Activated T-helper 1 cell treated with Interleukin-2 at 50 U/mL for 16 hours (primary cell): ENCODE measurements around the gene RBPMS2.

Experiments
- DNase-seq: peaks from one replicate; pipeline ENCODE4 v3.0.0-alpha.2; 2020; ENCODE audit warnings: low read depth

The RBPMS2 gene

DNA sequence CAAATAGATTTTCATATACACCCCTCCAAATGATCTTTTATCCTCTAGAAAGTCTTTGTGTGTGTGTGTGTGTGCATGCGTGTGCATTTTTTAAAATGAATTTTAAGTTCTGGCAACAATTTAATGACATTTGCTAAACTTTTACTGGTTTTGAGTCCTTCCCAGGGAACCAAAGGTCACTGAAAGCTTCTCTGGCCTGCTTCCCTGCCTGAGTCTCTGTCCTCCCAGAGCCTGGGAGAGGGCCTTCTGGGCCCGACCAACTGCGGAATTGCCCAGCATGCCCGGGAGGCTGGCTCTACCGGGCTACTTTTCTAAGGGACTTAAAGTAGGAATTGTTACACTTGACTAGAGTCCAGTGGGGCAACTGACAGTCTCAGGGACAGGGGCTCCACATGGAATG, 7.4 kb upstream of the RBPMS2 start:
- DNase-seq, result no peak

DNA sequence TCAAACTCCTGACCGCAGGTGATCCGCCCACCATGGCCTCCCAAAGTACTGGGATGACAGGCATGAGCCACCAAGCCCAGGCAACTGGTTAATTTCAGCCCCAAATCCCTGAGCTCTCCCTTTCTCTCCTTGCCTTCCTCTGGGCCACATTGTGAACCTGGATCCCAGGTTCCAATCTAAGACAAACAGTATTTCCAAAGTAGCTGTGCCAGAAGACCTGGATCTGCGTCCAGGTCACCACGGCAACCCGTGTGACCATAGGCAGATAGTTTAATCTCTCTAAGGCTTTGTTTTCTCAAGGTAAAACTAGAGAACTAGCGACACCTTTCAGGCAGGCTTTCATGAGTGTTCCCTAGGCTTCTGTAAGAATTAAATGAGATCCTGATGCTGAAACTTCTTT, 5.9 kb upstream of the RBPMS2 start:
- no peak for DNase-seq

DNA sequence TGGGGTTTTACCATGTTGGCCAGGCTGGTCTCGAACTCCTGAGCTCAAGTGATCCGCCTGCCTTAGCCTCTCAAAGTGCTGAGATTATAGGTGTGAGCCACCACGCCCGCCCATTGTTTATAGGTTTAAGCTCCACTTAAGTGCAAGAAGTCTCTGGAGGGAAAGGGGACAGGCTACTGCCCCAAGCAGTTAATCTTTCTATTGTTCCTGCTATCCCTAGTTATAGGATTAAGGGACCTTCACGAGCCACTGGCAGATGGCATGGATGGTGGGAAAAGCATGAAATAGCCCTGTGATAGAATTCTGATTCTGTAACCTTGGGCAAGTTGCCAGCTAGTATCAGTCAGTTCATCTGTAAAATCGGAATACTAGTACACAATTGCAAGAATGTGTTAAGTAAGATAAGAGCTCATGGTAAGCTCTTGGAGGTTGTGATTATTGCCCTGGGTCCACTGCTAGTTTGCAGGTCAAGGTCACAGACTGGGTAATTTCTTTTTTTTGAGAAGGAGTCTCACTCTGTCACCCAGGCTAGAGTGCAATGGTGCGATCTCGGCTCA, 5.3 kb upstream of the RBPMS2 start:
- DNase-seq, result no peak

- DNase-seq, result no peak
Measured at GRCh38 chr15:64779630-64780029, 4.2 kb upstream of the RBPMS2 start.

GRCh38 chr15:64779024-64779423, 3.6 kb upstream of the RBPMS2 start:
- no peak for DNase-seq

GRCh38 chr15:64776402-64776786, 1.0 kb upstream of the RBPMS2 start:
- no peak for DNase-seq

- no peak for DNase-seq
Measured at GRCh38 chr15:64774629-64775493, 528 bp downstream of the RBPMS2 start.

GRCh38 chr15:64774037-64774628, 1.3 kb downstream of the RBPMS2 start:
- DNase-seq, result no peak

- DNase-seq, result no peak
Measured at GRCh38 chr15:64773606-64774005, 1.8 kb downstream of the RBPMS2 start.

DNA sequence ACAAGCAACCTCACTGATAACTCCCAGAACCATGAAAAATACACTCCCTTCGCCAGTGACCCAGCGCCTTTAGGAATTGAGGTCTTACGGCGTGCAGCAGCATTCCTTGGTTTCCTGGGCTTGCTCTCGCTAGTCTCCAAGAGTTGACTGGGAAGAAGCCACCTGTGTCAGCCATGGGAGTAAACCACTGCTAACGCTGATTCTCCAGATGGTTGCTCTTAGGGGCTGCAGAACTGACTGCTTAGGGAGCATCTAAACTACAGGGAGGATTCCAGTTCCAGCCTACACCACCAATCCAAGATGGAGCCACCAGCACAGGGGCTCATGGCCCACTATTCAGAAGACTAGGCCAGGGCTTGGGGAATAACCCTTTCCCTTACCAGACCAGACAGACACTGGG, 2.4 kb downstream of the RBPMS2 start:
- DNase-seq, result no peak

DNA sequence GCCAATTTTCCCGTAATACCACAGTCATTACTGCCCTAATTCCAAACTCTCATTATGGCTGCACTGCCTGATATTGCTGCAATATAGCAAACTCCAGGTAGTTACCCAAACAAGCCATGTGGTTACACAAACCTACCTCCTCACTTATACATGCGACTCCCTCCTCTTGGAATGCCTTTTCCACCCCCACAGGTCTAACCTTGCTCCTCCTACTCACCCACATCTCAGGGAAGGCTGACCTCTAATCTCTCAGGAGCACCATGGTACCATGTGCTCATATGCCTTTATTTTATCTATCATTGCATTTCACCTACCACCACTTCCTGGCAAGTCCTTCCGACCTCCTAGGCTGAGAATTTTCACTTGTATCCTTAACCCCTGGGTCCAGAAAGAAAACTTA, 2.9 kb downstream of the RBPMS2 start:
- no peak for DNase-seq

- no peak for DNase-seq
Measured at GRCh38 chr15:64770626-64771025, 4.8 kb downstream of the RBPMS2 start.

- DNase-seq, result no peak
Measured at GRCh38 chr15:64767203-64767602, 8.2 kb downstream of the RBPMS2 start.

DNA sequence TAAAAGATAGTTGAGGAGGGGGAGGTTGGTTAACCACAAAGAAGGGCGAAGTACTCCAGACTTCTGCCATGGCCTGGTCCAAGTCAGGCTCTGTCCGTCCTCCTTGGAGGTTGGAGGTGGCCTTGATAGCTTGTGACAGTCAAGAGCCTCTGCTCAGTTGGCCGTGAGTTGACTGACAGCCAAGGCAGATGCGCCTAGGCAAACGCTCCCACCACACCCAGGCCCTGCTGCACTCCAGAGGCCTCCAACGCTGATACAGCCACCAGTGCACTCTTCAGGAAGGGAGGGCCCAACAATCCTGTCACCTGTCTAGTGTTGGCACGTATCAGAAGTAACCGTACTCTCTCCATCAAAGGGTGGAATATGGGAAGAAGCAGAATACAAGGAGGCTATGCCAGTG, 9.3 kb downstream of the RBPMS2 start:
- DNase-seq, result no peak

- no peak for DNase-seq
Measured at GRCh38 chr15:64763874-64764273, 11.5 kb downstream of the RBPMS2 start.

- no peak for DNase-seq
Measured at GRCh38 chr15:64763462-64763861, 11.9 kb downstream of the RBPMS2 start.

DNA sequence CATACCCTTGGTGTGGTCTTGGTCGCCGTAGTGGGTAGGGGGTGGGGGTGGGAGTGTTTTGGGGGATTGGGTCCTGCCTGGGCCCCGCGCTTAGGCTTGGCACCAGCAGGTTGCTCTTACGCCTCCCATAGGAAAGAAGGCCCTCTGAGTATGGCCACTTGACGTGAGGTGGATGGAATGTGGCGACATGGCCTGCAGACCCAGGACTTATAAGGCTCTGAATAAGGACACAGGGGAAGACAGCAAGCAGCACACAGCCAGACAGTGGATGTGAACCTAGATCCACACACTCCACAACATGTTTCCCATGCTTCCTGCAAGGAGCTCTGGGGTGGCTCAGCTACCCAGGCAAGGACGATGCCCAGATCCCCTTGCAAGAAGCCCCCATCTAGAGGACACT, 12.4 kb downstream of the RBPMS2 start:
- no peak for DNase-seq

DNA sequence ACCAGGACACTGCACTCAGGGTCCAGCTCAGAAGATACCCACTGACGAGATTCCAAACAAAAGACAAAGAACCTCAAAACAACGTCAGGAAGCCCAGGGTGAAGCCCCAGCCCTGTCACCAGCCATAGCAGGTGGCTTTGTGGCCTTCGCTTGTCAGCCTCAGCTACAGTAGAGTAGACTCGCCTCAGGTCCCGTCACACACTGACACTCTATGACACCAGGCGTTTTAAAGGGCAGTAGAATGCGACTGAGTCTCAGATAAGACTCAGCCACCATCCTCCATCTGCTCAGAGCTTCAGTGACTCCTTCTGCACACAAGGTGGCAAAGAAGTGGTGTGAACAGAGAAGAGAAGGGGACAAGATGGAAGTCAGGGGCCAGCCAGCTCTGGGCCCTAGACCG, 12.8 kb downstream of the RBPMS2 start:
- no peak for DNase-seq

GRCh38 chr15:64761156-64761555, 14.2 kb downstream of the RBPMS2 start:
- no peak for DNase-seq

DNA sequence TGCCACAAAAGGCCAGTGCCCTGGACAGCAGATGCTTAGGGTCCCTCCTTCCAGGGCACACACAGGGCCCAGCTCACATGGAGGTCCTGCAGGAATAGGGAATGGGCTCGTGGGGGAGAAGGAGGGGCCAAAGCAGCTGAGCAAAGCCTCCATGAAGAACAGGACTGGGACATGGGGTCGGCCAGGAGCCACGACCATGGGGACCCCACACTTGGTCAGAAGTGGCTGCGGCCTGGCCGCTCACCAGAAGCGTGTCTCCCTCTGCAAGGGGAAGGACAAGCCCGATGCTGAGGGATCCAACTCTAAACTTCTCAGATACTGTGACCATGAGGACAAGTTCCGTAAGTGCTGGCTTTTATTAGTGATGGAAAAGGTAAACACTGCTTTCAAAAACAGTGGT, 15.3 kb downstream of the RBPMS2 start:
- no peak for DNase-seq

GRCh38 chr15:64755427-64755940, 19.9 kb downstream of the RBPMS2 start:
- no peak for DNase-seq

DNA sequence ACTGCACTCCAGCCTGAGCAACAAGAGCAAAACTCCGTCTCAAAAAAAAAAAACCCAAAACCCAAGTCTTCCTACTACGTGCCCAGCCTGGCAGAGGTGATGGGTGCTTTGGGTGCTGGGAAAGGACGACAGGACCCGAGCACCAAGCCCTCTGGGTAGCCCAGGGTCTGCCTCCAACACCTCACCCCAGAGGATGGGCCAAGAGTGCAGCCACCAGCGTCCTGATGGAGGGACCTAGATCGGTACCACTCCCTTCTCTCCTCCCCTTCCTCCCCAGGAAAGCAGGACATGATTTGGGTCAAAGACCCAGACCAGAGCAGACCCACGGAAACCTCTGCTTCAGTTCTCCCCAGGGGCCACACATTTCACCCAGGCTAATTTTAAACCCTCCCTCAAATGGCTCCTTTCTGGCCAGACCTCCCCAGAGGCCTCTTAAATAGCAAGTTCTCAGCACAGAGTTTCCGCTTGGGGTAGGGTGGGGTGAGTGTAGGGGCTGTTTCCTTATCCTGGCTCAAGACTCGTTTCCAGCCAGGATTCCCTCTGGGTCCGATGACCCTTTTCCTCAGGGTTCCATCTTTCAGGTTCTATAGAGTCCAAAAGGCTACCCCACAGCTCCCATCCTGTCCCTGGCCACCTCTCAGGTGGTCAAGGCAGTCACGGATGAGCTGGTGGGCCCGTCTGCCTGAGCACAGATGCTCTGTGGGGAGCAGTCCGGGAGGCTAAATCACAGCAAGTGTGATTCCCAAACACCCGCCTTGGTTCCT, 20.5 kb downstream of the RBPMS2 start:
- no peak for DNase-seq
